ENCODE results near the gene ITGB7. TPM values are rescaled to one million over a fixed set of nuclear protein-coding genes. Genes with fewer than 3 reads are reported as not detected.
A peak's percentile ranks its signal among the peaks of the same experiment; 100 is the strongest.

ITGB7 gene
- total RNA-seq, 1 donor from 2014 or later, result 0.37 TPM

DNA sequence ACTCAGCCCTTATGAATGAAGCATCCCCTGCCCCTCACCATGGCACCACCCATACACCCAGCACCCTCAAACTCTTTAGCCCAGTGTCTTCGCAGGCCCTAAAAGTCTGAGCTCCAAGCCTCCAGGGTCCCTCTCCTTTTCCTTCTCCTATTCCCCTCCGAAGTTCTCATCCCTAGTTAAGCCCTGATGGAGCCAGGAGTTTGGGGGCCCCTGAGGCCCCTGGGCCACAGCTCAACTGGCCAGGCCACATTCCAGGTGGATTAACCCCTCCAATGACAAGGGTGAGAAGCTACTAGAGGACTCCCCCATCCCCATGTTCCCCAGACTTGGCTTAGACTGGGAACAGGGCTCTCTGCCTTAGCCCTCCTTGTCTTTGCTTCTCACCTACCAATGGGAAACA lies 22.4 kb upstream of the ITGB7 start:
- Mint-ChIP-seq H3K27me3 (ENCODE audit: low read depth) (no peaks in the 10 kb centered on the region), H3K36me3 (ENCODE audit: low read depth) (peaks cover 2% of the 10 kb centered on the region), H3K9me3 (ENCODE audit: low read depth) (no peaks in the 10 kb centered on the region), H3K4me1 (ENCODE audit: low read depth) (peaks cover 51% of the 10 kb centered on the region), H3K27ac (ENCODE audit: unreplicated experiment) (no peak overlapping the region), H3K4me3 (ENCODE audit: unreplicated experiment) (no peak overlapping the region)
- TF ChIP-seq CTCF (IDR thresholded peaks at IDR 0.05), result no peak
- DNase-seq (ENCODE audit: low spot score), result no peak

DNA sequence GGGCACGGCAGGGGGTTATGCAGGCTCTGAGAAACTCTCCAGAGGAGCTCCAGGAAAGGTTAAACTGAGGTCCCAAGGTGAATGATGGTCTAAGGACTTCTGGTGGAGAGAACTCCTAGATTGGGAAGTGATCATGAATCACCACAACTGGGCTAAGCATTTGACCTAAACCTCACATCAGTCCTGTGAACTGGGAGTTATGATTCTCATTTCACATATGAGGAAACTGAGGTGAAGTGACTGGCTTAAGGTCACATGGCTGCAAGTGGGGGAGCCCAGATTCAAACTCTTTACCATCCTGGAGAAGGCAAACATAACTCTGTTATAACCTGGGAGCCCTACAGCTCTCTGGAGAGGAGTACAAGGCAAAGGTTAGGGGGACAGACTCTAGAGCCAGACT lies 20.8 kb upstream of the ITGB7 start:
- Mint-ChIP-seq H3K9me3 (ENCODE audit: low read depth) (no peaks in the 10 kb centered on the region), H3K4me1 (ENCODE audit: low read depth) (peaks cover 54% of the 10 kb centered on the region)

GRCh38 chr12:53227341-53227740 lies 20.3 kb upstream of the ITGB7 start:
- H3K4me3 Mint-ChIP-seq (ENCODE audit: unreplicated experiment), result no peak overlapping the region
- no peak for TF ChIP-seq CTCF (IDR thresholded peaks at IDR 0.05)
- H3K4me1 Mint-ChIP-seq (ENCODE audit: low read depth), result peaks cover 54% of the 10 kb centered on the region
- no peaks in the 10 kb centered on the region for H3K9me3 Mint-ChIP-seq (ENCODE audit: low read depth)
- peaks cover 2% of the 10 kb centered on the region for H3K36me3 Mint-ChIP-seq (ENCODE audit: low read depth)
- no peak for DNase-seq (ENCODE audit: low spot score)
- H3K27me3 Mint-ChIP-seq (ENCODE audit: low read depth), result no peaks in the 10 kb centered on the region
- H3K27ac Mint-ChIP-seq (ENCODE audit: unreplicated experiment), result no peak overlapping the region

More for the DNA sequence above, 20.8 kb upstream of the ITGB7 start:
- H3K27me3 Mint-ChIP-seq (ENCODE audit: low read depth), result no peaks in the 10 kb centered on the region
- no peak for DNase-seq (ENCODE audit: low spot score)
- peak overlapping the region; percentile 17 for H3K27ac Mint-ChIP-seq (ENCODE audit: unreplicated experiment)
- H3K36me3 Mint-ChIP-seq (ENCODE audit: low read depth), result peaks cover 2% of the 10 kb centered on the region
- no peak overlapping the region for H3K4me3 Mint-ChIP-seq (ENCODE audit: unreplicated experiment)
- no peak for TF ChIP-seq CTCF (IDR thresholded peaks at IDR 0.05)

- Mint-ChIP-seq H3K27me3 (ENCODE audit: low read depth) (no peaks in the 10 kb centered on the region), H3K9me3 (ENCODE audit: low read depth) (no peaks in the 10 kb centered on the region), H3K4me1 (ENCODE audit: low read depth) (peaks cover 58% of the 10 kb centered on the region), H3K4me3 (ENCODE audit: unreplicated experiment) (no peak overlapping the region), H3K36me3 (ENCODE audit: low read depth) (peaks cover 2% of the 10 kb centered on the region), H3K27ac (ENCODE audit: unreplicated experiment) (no peak overlapping the region)
- no peak for DNase-seq (ENCODE audit: low spot score)
- TF ChIP-seq CTCF (IDR thresholded peaks at IDR 0.05), result no peak
These were observed 19.8 kb upstream of the ITGB7 start for GRCh38 chr12:53226815-53227214.

DNA sequence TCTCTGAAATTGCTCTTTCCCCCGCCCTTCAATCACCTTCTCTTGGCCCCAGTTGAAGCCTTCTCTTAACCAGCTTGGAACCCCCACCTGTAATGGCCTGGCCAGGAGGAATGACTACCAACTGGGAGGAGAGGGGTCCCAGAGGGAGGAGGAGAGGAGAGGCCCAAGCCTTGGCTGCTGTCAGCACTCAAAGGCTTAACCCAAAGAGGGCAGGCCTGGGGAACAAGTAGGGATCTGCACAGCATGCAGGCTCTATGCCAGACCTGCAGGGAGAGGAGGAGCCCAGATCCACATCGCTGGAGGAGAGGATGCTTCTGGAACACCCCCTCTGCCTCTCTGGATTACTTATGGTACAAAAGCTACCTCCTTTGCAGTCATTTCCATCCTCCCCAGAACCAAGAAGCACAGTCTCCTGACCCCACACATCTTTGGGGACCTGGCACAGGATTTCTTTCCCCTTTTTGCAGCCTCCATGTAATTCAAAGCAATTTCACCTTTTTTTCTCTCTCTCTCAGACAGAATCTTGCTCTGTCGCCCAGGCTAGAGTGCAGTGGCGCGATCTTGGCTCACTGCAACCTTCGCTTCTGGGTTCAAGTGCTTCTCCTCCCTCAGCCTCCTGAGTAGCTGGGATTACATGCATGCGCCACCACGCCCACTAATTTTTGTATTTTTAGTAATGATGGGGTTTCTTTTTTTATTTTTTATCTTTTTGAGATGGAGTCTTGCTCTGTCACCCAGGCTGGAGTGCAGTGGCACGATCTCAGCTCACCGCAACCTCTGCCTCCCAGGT lies 18.8 kb upstream of the ITGB7 start:
- TF ChIP-seq CTCF (IDR thresholded peaks at IDR 0.05), result no peak
- DNase-seq (ENCODE audit: low spot score), result peak; percentile 50
- Mint-ChIP-seq H3K4me1 (ENCODE audit: low read depth) (peaks cover 54% of the 10 kb centered on the region), H3K36me3 (ENCODE audit: low read depth) (peaks cover 2% of the 10 kb centered on the region), H3K27me3 (ENCODE audit: low read depth) (no peaks in the 10 kb centered on the region), H3K9me3 (ENCODE audit: low read depth) (no peaks in the 10 kb centered on the region), H3K4me3 (ENCODE audit: unreplicated experiment) (no peak overlapping the region), H3K27ac (ENCODE audit: unreplicated experiment) (peak overlapping the region; percentile 38)

Data from chondrocyte (in vitro differentiated cells).